GM12864 (cell line): ENCODE results near the gene LHPP.

Experiments
- DNase-seq: peaks from one replicate; pipeline ENCODE4 v3.0.0-alpha.2; 2011; ENCODE audit warnings: low read depth
- H3K4me3 ChIP-seq: 2 replicates; pipeline ENCODE4 v1.5.1; 2011; ENCODE audit warnings: mild to moderate bottlenecking, low read depth, low read length, control low read depth
- CTCF ChIP-seq: IDR thresholded peaks from 2 replicates; pipeline ENCODE4 v1.5.1; 2011; ENCODE audit warnings: low read depth, mild to moderate bottlenecking, moderate library complexity, low read length, control low read depth, inconsistent platforms; ENCODE audit errors: missing control alignments

Gene LHPP

DNA sequence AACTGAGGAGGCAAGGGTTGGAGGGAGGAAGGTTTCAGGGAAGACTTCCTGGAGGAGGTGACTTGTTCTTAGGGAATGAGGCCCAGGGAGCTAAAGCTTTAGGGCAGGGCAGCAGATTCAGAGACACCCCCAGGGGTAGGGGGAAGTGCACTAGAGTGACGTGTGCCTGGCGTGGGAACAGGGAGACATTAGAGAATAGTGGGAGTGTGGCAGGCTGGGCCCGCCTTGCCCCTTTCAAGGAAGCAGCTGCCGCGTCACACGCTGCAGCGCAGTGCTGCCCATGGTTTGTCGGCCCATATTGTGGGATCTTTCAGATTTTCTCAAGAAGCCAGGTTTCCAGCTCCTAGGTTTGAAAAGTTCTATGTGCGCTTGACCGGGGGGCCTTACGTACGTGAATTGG is 139.4 kb downstream of the LHPP start:
- H3K4me3 ChIP-seq, result no peak overlapping the region
- TF ChIP-seq CTCF, result no peak
- DNase-seq, result no peak

DNA sequence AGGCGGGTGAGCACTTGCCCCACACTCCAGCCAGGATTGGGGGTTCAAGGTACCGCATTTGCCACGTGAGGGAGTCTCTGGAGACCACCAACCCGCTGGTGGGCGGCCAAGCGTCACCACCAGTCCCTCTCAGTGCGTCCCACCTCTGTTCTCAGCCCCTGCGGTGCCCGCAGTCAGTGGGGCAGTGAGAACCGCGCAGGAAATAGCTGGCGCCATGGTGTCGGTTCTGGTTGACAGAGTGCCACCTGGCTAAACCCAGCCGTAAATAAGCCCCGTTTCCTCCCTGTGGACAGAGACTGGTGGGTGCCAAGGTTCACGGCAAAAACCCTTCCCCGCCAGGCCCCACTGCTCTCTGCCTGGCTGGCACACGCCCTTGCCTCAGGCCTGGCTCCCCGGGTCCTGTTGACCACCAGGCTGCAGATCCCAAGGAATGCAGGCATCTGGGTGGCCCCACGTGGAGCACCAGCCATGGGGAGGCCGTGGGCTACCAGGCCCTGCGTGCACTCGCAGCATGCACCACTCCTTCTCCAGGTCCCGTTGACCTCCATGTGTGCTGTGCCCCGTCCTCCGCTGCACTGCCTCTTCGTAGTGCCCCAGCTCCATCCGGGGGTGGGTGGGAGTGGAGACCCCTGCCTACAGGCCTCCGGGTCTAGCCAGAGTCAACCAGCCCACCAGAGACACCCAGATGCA is 140.0 kb downstream of the LHPP start:
- DNase-seq, result no peak
- no peak overlapping the region for H3K4me3 ChIP-seq
- TF ChIP-seq CTCF, result no peak

- no peak for DNase-seq
- no peak for TF ChIP-seq CTCF
- H3K4me3 ChIP-seq, result no peak overlapping the region
These were observed 140.5 kb downstream of the LHPP start for GRCh38 chr10:124602121-124602561.

DNA sequence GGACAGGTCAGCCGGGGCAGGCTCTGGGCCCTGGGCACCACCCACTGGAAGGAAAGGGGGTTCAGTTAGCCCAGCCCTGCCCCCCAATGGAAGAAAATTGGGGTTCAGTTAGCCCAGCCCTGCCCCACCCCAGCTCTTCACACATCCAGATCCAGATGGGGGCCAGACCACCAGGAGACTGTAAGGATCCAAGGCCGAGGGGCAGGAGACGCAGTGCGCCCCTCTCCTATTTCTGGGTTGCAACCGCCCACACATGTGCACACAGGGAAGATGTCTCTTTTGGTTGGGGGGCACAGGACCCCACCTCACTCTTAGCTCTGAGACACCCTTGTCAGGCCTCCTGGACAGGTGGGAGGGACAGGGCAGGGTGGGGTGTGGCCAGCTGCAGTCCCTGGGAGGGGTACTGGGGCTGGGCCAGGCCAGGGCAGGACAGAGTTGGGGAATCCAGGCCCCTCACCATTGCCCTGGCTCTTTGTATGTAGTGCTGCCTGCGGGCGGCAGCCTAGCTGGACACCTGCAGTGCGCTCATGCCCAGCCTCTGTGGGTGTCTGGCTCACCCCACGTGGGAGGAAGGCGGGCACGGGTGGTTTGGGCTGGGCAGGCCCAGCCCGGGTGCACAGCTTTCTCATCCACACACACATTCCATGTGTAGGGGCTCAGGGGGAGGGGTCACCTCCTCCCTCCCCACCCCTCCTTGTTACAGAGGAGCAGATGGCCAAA is 141.2 kb downstream of the LHPP start:
- no peak overlapping the region for H3K4me3 ChIP-seq
- no peak for DNase-seq
- TF ChIP-seq CTCF, result no peak

DNA sequence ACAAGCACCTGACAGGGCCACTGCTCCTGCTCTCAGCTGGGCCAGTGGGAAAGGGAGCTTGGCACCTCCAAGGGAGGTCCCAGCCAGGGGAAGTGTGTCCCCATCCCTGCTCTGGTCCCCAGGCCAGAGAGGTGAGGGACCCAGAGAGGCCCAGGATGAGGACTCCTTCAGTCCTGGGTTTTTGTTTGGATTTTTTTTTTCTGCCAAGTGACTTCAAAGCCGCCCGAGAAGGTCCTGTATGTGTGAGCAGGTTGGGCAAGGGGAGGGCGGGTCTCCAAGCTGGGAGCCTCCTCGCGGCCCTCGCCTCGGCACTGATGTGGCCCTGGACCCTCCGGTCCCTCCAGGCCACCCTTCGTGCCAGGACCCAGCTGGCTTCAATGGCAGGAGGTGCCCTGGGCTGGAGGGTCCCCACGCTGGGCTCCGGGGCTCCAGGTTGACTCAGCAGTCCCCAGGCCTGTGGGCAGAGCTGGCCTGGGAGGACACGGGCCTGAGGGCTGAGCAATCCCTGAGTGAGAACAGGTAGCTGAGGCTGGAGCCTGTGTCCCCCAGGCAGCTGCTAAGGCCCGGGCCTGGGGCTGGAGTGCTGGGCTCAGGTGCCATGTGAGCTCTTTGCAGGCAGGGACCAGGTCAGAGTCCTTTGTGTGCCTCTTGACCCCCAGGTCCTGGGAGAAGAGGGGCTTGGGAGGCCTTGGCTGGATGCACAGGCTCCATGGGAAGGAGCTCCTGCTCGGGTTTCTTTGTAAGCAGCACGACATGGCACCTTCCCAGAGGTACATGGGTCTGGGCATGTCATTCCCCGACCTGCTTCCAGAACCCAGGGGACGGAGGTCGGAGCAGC is 142.0 kb downstream of the LHPP start:
- H3K4me3 ChIP-seq, result no peak overlapping the region
- TF ChIP-seq CTCF, result no peak
- DNase-seq, result no peak

GRCh38 chr10:124604214-124605000 is 142.8 kb downstream of the LHPP start:
- DNase-seq, result no peak
- no peak overlapping the region for H3K4me3 ChIP-seq
- TF ChIP-seq CTCF, result no peak
